NCI-H1694 treated with DMSO at 0.1 percent for 48 hours (cell line): ENCODE measurements around the gene NGLY1.
A peak's percentile ranks its signal among the peaks of the same experiment; 100 is the strongest.

Experiments
- DNase-seq: peaks from one replicate; lab custom pipeline; 2025; lab: John Stamatoyannopoulos, UW

The NGLY1 gene

GRCh38 chr3:25784971-25785370 is 1.7 kb upstream of the NGLY1 start:
- no peak for DNase-seq

GRCh38 chr3:25783661-25784512 is 644 bp upstream of the NGLY1 start:
- DNase-seq, result peak; percentile 8

GRCh38 chr3:25782636-25782937 is 656 bp downstream of the NGLY1 start:
- DNase-seq, result no peak

DNA sequence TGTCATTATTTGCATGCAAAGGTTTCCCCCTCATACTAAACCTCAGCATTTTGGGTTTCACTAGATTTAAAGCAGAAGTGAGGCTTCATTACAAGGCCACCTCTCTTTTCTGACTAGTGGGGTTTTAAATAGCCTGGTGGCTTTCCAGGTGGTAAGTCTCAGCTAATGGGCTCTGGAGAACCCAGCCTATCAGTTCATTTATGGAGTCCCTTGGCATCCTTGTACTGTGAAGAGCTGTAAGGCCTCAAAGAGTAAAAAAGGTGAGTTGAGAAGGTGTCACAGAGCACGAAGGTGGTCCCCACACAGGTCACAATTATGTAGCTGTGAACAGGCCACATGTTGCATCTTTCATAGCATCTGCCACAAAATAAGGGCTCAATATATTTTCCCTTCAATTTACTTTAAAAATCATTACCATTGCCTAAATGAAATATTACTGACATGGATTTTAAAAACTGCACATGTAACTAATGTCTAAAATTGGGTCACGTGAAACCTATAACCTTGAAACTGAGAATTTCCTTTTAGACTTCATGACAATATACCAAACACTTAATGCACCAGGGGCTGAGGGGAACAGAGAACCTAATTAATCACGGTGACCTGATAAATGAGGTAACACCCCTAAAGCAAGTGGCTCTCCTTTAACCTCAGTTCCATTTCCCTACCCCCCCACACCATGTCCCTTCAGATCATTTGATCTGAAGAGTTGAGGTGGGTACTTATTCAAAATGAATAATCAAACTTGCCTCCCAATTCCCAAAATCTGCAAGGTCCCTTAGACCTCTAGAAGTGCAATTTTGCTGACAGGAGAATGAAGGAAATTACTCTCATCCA is 1.3 kb downstream of the NGLY1 start:
- DNase-seq, result no peak

GRCh38 chr3:25781145-25781757 is 2.0 kb downstream of the NGLY1 start:
- DNase-seq, result no peak

DNA sequence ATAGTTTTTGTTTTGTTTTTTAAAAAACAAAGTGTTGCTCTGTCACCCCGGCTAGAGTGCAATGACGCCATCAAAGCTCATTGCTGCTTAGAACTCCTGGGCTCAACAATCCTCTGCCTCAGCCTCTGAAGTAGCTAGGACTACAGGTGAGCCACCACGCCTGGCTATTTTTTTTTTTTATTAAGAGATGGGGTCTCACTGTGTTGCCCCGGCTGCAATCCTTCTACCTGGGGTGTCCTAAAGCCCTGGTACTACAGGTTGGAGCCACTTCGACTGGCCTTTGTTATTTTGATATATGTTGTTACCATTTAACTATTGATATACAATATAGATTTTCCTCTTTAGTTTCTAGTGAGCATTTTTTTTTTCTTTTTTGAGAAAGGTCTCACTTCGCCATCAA is 2.6 kb downstream of the NGLY1 start:
- DNase-seq, result no peak

- no peak for DNase-seq
Measured at GRCh38 chr3:25775936-25776335, 7.3 kb downstream of the NGLY1 start.

GRCh38 chr3:25768851-25769250 is 14.4 kb downstream of the NGLY1 start:
- no peak for DNase-seq

- DNase-seq, result no peak
Measured at GRCh38 chr3:25751725-25752124, 31.5 kb downstream of the NGLY1 start.

DNA sequence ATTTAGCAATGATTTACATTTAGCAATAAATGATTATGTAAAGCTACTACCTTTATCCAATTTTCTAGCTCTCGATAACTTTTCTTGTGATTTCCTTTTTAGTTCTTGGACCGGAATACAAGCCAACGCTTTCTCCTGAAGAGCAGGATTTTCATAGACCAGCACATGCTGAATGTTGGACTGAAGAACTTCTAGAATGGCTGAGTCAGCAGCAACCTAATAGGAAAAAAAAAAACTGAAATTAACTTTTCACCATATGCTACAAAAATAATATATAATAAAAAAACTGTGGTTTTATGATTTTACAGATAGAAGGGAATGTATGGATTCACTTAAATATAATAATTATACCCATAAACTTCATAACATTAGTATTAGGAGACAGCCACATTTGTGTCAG is 32.2 kb downstream of the NGLY1 start:
- DNase-seq, result no peak

GRCh38 chr3:25749031-25749581 is 34.1 kb downstream of the NGLY1 start:
- no peak for DNase-seq

DNA sequence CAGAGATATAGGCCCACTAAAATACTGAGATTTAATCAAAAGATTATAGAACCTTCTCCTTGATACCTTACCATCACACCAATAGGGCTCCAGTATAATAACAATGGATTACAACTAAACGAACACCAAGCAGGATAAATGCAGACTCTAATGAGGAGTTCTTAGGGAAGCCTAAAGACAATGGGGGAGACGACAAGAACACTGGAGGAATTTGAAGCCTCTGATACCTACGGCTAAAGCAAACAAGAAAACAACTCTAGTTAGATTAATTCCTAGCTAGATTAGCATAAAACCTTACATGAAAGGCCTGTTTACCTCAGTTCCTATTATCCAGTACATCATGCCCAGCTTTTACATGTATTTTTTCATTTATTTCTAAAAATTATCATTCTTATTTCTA is 35.1 kb downstream of the NGLY1 start:
- DNase-seq, result no peak

GRCh38 chr3:25747033-25747432 is 36.2 kb downstream of the NGLY1 start:
- DNase-seq, result no peak

GRCh38 chr3:25744470-25744869 is 38.8 kb downstream of the NGLY1 start:
- DNase-seq, result no peak

DNA sequence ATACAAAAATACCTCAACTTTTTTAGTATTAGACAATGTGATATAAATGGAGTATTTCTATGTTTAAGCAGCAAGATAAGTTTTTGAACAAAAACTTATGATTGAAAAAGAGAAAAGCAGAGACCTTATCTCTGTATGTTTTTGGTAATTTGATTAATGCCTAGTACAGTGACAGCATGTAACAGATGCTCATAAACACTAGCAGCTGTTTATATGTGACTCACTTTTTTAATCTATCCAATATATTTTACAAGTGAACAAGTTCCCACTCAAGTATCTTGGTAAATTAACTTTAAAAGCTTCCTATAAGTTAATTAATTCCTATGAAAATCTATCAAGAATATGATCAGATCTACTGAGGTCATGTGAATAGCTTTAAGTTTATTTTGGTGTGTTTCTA is 55.1 kb downstream of the NGLY1 start:
- peak; percentile 7 for DNase-seq

- DNase-seq, result no peak
Measured at GRCh38 chr3:25727316-25727715, 55.9 kb downstream of the NGLY1 start.

GRCh38 chr3:25725810-25726209 is 57.4 kb downstream of the NGLY1 start:
- DNase-seq, result no peak

DNA sequence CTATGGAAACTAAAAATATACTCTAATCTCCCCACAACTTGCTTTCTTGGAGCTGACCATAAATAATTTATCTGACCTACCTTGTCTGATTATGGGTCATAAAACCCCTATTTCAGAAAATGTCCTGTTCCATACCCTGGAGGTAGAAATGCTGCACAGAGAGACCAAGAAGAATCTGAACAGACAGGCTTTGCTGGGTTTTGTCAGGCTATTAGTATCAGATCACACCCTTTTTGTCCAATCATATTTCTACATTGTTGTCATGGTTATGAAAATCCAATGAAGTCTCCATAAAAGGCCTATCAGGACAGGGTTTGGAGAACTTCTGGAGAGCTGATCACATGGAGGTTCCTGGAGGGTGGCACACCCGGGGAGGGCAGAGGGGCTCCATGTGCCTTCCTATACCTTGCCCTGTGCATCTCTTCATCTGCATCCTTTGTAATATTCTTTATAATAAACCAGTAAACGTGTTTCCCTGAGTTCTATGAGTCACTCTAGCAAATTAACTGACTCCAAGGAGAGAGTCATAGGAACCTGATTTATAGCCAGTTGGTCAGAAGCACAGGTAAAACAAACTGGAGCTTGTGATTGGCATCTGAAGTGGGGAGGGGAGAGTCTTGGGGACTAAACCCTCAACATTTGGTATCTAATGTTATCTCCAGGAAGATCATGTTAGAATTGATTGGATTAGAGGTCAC is 58.1 kb downstream of the NGLY1 start:
- no peak for DNase-seq

DNA sequence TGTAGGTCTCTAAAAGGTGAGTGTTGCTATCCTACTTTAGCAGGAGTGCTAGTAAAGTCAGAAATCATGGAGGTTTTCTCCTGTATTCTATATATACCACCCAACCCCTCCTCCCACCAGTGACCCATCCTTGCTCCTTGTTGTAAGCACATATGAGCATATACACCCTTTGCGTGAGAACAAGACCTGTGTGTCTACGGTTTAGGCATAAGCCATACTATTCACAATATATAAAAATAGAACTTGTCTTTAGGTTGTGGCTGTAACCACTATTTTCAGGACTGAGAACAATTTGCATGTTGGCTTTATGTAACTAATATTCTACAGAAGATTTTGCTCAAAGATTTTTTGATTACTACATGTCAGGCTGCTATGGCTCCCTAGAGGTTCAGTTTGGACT is 59.4 kb downstream of the NGLY1 start:
- DNase-seq, result no peak

- no peak for DNase-seq
Measured at GRCh38 chr3:25719321-25719720, 63.9 kb downstream of the NGLY1 start.

DNA sequence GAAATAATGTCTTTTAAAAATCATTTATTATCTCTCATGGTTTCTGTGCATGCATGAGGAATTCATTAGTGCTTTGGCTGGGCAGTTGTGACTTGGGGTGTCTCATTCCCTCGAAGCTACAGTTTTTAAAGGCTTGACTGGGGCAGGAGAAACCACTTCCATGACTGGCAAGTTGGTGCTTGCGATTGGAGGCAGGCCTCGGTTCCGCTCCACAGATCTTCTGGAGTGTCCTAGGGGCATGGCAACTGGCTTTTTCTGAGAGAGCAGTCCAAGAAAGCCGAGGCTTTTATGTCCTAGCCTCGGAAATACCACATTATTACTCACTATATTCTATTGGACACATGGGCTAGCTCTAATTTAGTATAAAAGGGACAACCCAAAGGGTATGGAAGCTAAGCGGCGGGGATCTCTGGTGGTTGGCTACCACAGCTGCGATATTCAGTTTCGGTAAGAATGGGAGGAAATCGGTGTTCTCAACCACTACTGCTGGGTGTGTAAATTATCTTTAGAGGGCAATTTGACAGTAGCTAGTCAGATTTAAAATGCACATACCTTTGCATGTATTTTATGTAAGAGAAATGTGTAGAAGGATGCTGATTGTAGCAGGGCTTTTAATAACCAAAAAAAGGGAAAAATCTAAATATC is 69.8 kb downstream of the NGLY1 start:
- no peak for DNase-seq

- DNase-seq, result no peak
Measured at GRCh38 chr3:25711090-25711489, 72.2 kb downstream of the NGLY1 start.
